HG02852 (cell line): ENCODE measurements around the gene ASTN2.

Experiments used
- ATAC-seq: cut with Tn5 transposase; IDR thresholded peaks from one replicate; pipeline ENCODE4 v1.9.1; 2021; ENCODE audit warnings: mild to moderate bottlenecking, moderate library complexity; ENCODE audit not compliant: unreplicated experiment

The ASTN2 gene

DNA sequence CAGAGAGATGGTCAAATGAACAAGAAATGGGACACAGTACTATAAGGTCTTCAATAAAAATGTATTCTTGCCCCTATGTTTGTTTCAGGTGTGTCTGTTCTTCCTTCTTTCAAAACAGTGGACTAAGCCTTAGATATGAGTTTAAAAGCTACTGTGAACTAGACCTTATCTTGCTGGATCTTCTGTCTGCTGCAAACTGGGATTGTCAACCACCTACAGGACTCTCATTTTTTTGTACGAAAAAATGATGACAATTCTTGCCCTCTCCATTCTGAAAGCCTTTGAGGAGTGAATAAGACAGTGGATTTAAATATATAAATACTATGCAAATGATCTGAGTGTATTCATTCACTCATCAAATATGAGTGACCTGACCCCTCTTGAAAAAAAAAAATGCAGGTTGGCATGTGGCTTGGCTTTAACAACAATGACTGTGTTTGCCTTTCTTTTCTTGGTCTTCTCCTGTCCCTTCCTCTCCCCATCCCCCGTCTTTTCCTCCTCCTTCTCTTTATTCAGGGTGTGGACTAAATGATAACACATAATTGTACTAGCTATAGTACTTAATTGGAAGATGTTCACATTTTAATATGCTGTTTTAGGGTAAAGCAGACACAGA lies 963.2 kb downstream of the ASTN2 start:
- ATAC-seq: no peak

DNA sequence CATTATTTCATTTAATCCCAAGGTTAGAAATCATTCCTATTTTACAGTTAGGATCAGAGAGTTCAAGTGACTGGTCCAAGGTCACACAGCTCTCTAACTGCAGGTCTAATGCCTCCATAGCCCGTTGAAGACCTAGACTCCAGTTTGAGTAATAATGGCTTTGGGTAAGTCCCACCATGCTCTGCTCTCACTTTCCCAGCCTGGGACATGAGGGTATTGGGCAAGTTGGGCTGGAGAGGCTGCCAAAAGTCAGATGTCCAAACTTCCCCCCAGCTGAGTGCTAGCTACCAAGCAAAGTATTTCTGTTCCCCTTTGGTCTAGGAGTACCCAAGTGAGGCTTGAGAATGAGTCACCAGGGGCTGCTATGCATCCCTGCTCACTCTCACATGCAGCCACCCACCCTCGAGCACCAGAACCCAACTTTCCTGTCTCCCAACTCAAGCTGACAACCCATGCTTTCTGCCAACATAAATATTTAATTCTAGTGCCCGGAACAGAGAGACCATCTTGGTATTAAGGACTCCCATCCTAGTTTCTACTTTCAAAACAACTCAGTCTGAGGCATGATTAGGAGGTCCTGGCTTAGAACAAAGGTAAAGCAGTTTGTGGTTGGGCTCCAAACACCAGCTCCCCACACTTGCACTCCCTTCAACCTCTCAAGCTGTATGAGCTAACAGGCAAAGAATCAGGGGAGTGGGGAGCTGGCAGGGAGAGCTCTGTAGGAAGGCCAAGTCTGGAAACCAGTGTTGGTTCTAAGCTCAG lies 964.3 kb downstream of the ASTN2 start:
- ATAC-seq: peak; percentile 90

DNA sequence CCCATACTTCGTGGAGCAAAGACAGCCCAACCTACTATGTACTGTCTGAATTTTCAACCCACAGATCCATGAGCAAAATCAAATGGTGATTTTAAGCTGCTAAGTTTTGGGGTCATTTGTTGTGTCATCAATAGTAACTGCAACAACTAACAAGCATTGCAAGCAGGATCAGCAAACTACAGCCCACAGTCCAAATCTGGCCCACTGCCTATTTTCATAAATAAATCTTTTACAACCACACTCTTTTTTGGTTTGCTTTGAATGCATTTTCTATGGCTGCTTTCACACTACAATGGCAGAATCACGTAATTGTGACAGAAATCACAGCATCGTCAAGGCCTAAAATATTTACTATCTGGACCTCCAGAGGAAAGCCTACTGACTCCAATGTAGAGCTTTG lies 964.9 kb downstream of the ASTN2 start:
- ATAC-seq: no peak

DNA sequence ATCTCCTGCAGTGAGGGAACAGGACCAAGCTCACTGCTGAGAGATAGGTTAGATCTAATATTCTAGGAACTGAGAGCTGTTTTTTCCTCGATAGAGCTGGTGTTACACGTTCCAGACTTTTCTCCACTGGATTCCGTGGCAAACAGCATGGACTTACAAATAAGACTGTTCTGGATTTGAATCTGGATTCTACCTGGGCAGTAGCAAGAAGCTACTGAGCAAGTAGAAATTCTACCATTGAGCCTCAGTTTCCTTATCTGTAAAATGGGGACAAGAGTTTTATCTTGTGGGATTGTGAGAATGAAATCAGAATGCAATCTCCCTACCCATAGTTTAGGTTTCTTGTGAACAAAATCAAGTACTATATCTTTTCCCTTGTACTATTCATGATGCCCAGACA lies 966.4 kb downstream of the ASTN2 start:
- ATAC-seq: no peak

DNA sequence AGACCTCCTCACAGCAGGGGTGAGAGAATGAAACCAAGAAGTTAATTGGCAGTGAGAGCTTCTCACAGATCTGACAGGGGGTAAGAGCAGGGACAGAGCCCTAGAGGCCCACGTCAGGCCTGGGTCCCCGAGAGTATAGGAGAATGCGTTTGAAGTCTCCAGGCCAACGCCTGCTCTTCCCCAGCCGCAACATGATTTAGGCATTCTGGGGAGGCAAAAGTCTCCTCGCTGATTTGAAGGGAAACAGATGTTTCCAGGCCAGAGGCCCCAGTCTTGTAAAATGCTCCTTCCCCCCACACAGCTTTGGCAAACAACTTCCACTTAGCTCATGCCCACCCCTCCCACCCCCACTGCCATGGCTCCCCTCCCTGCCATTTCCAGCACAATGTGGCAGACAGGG lies 966.9 kb downstream of the ASTN2 start:
- ATAC-seq: no peak

DNA sequence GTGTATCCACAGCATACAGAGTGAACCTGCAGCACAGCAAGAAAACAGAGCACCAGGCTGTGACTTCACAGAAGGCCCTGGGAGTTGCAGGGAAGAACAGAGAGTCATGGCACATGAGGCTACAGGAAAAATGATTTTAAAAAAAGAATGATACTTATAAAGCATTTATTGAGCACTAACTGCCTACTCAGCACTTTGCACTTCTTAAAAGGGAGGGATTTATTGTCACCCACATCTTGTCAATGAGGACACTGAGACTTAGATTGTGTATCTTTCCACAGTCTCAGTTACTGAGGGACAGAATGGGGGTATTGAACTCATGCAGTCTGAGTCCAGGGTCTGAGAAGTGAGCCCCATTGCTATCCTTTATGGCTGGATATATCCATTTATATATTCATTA lies 972.3 kb downstream of the ASTN2 start:
- no peak for ATAC-seq

DNA sequence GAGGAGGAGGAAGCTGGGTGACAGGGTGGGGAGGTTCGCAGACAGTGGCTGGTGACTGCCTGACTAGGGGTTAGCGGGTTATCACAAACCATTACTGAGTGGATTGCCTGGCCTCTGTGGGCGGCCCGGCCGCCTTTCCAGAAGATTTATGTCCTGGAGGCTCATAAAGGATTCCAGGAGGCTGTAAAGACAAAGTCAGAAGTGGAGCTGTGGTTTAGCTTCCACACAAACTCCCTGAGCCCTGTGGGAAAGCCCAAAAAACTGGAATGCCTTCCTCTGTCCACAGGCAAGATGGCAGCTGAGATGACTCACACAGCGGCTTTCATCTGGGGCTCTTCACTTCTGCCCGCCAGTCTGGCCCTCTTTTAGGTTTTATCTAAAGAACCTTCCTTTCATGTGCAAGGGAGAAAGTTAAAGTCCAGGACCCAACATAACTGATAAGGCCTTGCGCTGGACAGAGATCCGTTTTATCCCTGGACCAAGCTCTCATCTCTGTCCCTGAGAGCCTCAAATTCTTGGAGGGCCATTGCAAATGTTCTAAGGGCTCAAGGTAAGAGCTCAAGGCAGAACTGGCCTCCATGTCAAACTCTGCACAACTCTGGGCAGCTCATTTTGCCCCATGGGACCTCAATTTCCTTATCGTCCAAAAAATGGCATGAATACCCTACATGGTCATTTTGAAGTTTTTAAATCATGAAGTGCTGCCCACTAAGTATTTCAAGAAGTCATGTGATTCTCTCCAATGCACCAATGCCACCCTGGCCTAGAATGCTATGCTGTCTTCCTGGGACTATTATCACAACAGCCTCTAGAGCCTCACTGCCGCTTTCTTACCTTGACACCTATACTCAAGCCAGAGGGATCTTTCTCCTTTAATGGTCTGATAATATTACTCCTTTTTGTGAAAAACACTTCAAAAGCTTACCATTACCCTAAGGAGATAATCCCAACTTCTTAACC lies 977.2 kb downstream of the ASTN2 start:
- no peak for ATAC-seq

DNA sequence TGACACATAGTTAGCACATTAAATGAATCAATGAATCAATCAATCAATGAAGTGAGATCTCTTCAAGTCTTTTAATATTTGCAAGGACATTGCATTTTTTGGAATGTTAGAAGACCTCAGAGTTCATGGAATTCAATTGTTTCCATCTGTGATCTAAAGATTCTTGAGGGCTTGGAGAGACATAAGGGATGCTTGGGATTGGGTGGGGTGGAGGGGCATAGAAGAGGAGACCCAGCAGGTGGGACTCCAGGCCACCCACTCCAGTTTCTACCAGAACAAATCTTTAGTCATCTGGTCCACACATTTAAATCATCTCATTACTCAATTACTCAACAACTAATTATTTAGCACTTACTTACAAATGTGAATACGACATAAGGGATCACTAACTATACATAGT lies 978.7 kb downstream of the ASTN2 start:
- no peak for ATAC-seq

DNA sequence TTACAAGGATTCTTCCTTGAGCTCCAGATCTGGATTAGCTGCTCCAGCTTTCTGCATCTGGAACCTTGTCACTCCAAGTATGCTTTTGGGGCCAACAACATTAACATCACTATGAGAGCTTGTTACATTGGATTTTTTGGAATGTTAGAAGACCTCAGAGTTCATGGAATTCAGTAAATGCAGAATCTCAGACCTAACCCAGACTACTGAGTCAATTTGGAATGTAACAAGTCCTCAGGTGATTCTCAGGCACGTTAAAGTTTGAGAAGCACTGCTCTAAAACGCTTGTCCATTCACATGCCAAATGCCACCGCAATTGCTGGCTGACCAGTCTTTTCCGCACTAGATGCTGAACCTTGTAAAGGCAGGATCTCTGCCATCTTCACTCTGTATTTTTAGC lies 979.2 kb downstream of the ASTN2 start:
- no peak for ATAC-seq

DNA sequence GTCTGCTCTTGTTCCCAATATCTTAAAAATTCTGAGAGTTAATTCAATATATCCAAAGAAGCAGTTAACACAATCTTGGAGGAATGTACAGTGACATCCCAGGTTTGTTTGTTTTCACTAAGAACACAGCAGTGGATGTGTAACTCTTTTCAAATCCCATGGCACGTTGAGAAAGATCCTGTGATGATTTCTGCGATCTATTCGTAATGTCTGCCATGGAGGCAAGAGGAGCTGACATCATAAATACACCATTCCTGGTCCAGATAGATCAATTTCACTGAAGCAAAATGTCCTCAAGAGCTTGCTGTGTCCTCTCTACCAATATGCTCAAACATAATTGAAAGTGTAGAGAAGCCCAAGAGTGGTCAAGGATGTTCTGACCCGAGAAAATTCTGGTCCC lies 980.5 kb downstream of the ASTN2 start:
- ATAC-seq: no peak

DNA sequence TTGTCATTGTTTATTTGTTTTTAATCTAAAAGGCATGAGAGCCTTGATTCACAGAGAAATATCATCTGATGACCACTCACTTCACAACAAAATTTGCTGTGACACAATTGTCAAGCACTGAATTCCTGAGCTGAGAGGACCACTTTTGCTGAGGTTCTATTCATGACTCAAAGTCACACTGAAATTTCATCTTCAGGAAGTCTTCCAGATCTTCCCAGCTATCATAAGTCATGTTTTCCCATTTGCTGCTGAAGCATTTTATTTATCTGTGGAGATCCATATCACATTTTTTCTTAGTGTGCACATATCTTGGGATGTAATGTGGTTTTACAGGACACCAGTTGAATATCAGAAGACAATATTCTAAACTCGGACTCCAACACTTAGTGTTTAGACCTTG lies 982.8 kb downstream of the ASTN2 start:
- ATAC-seq: no peak

DNA sequence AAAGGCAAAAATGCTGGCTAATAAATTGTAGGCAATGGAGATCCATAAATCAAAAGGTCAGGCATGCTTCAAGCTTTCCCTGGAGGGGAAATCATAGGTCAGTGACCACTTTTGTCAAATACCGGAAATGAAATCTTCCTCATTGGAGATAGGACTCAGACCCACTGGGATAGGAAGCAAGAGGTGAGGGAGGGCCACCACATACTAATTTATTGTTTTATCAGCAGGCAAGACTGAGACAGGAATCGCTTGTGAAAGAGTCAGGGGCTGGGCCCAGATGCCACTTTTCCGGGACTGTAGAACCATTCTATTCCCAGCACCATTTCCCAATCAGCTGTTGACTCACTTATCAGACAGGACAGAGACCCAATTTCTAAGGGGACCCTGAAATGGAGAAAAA lies 984.0 kb downstream of the ASTN2 start:
- no peak for ATAC-seq

DNA sequence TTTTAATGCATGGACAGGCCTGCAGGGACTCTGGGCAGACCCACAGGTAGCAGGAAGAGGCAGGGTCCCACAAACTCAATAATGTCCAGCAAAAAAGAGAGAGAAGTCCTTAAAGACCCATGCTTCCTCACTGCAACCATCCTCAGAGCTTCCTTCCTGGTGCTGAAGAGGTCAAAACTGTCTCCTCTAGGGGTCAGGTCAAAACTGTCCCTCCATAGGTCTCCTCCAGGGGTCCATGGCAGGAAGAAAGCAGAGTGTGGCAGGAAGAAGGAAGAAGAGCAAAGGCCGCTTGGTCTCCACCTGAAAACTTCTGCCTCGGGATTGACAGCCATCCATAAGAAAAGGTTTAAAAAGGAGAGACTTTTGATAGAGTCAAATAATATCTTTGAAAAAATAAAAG lies 989.6 kb downstream of the ASTN2 start:
- no peak for ATAC-seq

DNA sequence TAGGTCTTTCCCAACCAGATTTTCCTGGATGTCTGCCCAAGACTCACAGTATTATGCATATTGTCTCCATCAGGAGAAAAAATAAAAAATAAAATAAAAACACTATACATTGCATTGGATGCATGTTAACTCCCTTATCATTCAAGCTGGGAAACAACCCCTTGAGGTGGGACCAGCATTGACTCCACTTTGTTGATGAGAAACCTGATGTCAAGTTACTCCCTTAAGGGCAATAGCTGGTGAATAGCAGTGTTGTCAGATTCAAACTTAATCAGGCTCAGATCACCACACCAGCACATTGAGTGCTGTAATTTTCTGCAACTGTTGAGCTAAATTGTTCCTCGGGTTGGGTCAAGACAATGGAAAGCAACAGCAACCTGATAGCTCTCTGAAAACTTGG lies 991.7 kb downstream of the ASTN2 start:
- ATAC-seq: no peak

DNA sequence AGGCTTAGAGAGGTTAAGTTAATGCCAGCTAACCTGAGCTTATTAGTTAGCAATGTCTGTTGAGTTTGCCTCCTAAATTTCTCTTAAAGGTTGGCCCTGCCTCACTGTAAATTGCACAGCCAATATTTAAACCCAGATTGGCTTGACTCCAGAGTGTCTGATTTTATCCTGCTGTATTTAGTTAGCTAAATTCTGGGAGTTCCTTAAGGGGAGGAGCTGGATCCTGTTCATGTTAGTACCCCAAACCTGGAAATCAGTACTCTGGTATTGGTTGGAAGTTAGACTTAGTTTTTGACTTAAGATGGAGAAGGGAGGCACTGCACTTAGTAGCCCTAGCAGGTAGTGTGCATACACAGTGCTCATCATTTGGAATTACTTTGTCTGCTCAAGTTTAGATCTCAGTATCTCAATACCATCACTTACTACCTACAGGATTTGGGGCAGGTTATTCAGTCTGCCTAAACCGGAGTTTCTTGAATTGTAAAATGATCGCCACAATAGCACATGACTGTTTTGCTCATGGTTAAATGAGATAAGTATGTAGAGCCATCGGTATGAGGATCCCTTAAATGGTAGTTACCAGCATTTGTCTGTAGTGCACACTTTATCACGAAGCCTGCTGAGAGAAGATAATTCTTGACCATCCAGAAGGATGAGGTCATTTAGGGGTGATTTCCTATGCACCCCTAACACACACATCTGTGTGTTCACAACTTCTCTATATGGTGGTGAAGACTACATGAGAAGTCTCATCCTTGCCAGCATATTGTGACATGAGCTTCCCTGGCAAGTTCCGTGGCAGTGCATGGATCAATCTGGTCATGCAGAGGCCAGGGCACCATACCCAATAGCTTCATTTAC lies 992.5 kb downstream of the ASTN2 start:
- no peak for ATAC-seq

DNA sequence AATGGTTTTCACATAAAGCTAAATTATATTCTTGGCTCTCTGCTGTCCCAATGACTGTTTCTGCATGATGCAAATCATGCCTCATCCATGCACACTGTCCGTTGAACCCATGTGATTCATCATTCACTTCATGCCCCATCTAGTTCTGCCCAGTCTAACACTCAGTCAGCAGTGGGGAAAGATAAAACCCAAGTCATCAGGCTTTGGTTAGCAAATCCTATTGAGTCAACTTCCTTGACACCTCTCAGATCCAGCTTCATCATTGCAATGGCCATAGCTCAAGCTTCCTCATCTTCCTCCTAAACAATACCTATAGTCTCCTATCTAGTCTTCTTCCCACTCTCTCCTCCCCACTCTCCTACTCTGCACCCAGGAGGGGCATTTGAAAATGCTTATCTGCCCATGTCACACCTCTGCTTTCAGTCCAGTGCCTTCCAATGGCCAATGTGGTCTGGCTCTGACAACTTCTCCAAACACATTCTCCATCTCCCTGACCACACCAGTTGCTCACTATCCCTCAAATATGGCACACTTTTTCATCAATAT lies 993.8 kb downstream of the ASTN2 start:
- no peak for ATAC-seq

DNA sequence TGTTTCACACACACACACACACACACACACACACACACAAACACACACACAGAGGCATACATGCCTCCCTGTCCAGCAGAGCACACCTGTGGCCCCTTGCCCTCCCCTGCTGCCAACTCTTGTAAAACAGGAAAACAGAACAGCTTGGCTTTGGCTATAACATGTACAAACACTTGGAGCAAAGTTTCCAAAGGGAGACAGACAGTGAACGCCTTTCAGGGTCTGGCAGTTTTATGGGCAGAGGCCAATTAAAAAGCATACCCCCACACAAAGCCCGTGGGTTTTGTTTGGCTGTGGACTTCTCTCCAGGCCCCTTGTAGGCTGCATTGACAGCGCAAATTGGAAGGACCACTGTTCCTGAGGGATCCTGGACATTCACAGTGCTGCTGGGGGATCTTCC lies 995.7 kb downstream of the ASTN2 start:
- ATAC-seq: no peak

DNA sequence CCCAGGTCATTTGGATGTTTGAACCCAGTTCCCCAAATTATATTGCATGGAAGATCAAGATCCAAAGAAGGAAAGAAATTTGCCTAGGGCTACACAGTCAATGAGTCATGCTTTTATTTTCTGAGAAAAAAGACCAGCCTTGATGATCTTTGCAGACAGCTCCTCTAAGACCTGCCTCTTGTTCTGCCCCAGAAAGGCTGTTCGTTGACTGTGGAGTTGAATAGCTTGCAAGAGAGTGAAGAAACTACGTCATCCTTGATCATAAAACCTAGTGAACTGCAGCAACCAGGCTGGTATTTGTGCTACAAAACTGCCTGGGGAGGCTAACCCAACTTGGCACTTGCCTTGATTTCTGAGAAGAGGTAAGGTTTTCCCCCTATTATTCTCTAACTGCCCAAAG lies 997.4 kb downstream of the ASTN2 start:
- no peak for ATAC-seq

DNA sequence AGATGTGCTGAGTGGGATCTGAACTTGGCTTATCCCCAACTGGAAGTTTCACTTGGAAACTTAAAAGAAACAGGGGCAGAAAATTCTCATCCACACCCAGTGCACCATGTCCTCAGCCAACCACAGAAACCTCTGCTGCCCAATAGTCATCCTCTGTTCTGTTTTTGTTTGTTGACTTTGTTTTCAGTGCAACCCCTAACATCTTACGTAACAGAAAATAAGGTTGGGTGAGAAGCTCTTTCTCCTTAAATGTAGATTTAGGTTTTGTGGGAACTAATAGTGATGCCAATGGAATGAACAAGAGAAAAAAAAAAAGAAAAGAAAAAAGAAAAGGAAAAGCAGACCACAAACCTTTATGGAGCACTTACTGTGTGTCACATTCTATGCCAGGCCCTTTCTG lies 998.4 kb downstream of the ASTN2 start:
- ATAC-seq: no peak

DNA sequence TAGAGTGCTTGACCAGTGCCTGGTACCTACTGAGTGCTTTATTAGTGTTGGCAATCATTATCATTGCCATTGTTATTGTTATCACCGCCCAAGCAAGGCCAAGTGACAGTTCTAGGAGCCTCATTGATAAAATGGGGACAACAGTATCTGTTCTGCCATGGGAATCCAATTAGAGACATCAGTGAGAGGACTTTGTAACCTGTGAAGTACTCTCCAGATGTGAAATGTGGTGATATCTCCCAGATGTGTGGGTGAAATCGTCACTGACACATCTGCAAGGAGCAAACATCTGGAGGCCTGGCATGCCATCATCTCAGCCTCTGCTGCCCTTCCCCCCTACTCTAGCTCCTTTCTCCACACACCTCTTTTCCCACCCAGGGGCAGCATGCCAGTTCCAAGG lies 1000.5 kb downstream of the ASTN2 start:
- ATAC-seq: no peak

DNA sequence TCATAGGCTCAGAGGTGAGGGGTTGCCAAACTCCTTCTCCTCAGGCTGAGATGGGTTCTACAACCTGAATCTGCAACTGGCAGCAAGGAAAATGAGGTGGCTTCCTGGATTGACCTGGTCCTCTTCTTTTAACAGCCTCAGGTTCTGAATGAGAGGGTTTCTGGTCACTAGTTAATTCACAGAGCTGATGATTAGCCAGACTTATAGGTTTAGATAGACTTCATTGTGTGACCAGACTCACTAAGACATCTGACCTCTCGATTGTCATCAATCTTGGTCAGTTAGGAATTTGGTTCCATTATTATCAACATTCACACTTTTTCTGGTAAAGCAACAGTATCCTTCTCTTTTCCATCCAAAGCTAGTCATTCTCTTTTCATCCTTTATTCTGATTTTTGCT lies 1003.4 kb downstream of the ASTN2 start:
- no peak for ATAC-seq
